Measurements from ENCODE around the gene NAGS.
"Not testable (repeated sequence)": the region's sequence is repeated elsewhere in the genome, so short reads cannot be mapped to it uniquely, and the experiment has no call there.

The NAGS gene

GRCh38 chr17:44039829-44040635 lies 35.6 kb downstream of the NAGS start:
- peak; percentile 58 for DNase-seq (ENCODE audit: low read depth, low spot score)

GRCh38 chr17:44043272-44043696 lies 38.9 kb downstream of the NAGS start:
- no peak for DNase-seq (ENCODE audit: low read depth, low spot score)

- no peak for DNase-seq (ENCODE audit: low read depth, low spot score)
These were observed 39.6 kb downstream of the NAGS start for GRCh38 chr17:44044071-44044470.

- DNase-seq (ENCODE audit: low read depth, low spot score) = no peak
These were observed 41.1 kb downstream of the NAGS start for GRCh38 chr17:44045486-44045885.

DNA sequence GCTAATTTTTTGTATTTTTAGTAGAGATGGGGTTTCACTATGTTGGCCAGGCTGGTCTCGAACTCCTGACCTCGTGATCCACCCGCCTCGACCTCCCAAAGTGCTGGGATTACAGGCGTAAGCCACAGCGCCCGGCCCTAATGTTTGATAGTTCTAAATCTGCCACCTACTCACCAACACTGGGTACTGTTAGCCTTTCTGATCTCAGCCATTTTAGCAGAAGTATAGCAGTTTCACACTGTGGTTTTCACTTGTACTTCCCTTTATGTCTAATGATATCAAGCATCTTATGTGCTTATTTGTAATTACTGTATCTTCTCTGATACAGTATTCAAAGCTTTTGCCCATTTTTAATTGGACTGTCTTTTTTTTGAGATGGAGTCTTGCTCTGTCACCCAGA lies 42.5 kb downstream of the NAGS start:
- not testable (repeated sequence) for DNase-seq (ENCODE audit: low read depth, low spot score)

DNA sequence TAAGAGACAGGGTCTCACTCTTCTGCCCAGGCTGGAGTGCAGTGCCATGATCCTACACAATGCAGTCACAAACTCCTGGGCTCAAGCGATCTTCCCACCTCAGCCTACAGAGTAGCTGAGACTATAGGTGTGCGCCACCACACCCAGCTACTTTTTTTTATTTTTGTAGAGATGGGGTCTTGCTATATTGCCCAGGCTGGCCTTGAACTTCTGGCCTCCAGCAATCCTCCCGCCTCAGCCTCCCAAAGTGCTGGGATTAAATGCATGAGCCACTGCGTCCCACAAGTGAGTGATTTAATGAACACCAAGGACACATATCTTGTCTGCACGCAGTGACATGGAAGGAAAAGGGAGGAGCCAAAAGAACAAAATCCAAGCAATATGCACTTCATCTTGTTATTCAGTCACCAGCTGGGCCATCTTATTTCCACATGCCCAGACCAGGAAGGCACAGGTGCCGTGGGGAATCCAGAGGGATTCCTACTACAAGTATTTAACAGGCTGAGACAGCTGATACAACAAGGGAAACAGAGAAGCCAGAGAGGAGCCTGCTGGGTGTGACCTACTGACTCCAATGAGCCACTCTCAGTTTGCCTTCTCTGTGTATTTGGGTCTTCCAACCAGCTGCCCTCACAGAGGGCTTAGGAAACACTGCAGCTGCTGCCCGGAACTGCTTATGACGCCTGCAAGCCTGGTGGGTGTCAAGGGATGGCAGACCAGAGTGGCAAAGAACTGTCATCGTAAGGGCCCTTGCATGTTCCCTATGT lies 45.1 kb downstream of the NAGS start:
- no peak for DNase-seq (ENCODE audit: low read depth, low spot score)

DNA sequence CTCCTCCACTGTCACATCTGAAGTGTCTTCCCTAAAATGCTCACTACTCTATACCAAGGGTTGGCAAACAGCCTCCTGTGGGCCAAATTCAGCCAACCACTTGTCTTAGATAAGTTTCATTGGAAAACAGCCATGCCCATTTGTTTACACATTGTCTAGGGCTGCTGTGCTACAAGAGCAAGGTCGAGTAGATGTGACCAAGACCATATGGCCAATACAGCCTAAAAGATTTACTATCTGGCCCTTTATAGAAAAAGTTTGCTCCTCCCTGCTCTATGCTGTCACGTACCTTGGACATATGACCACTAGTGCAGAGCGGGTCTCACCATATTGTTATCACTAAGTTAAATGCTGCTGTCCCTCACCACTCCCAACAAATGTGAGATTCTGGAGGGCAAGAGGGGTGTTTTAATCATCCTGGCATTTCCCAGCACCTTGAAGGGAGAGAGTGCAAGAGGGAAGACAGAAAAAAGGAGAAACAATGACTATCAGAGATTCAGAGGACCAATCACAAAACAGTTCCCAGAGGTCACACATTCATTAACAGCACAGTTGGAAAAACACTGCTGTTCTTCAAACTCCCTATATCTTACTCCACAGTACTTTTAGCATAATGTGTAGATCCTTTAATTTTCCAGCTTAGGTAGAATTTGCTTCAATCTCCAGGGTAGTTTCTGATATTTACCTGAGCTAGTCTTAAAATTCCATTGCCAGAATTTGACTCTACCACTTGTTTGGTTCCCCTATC lies 48.9 kb downstream of the NAGS start:
- DNase-seq (ENCODE audit: low read depth, low spot score) = no peak
